Activated CD8-positive, alpha-beta memory T cell treated with anti-CD3 and anti-CD28 coated beads, Interleukin-2, amount 50 U/mL, for 48 hours (primary cell): Measurements from ENCODE around the gene MPPED1.

ENCODE experiments used
- DNase-seq: peaks from one replicate; pipeline ENCODE4 v3.0.0-alpha.2; 2020

Gene MPPED1

GRCh38 chr22:43529934-43530333 is 118.1 kb downstream of the MPPED1 start:
- DNase-seq, result no peak

- DNase-seq, result no peak
Measured at GRCh38 chr22:43530349-43531201, 118.8 kb downstream of the MPPED1 start.

- DNase-seq, result no peak
Measured at GRCh38 chr22:43531651-43532050, 119.8 kb downstream of the MPPED1 start.

- no peak for DNase-seq
Measured at GRCh38 chr22:43532301-43533155, 120.7 kb downstream of the MPPED1 start.

GRCh38 chr22:43533156-43533530 is 121.3 kb downstream of the MPPED1 start:
- DNase-seq, result no peak

- DNase-seq, result peak; percentile 4
Measured at GRCh38 chr22:43533656-43534428, 122.0 kb downstream of the MPPED1 start.

- DNase-seq, result peak; percentile 6
Measured at GRCh38 chr22:43534916-43535315, 123.1 kb downstream of the MPPED1 start.

- no peak for DNase-seq
Measured at GRCh38 chr22:43535336-43535735, 123.5 kb downstream of the MPPED1 start.

GRCh38 chr22:43535741-43536140 is 123.9 kb downstream of the MPPED1 start:
- DNase-seq, result no peak

- DNase-seq, result peak; percentile 41
Measured at GRCh38 chr22:43537019-43537585, 125.3 kb downstream of the MPPED1 start.

GRCh38 chr22:43539572-43540528 is 128.0 kb downstream of the MPPED1 start:
- peak; percentile 25 for DNase-seq

GRCh38 chr22:43540529-43540923 is 128.7 kb downstream of the MPPED1 start:
- DNase-seq, result peak; percentile 4

- DNase-seq, result no peak
Measured at GRCh38 chr22:43541022-43541421, 129.2 kb downstream of the MPPED1 start.

GRCh38 chr22:43541462-43542407 is 129.9 kb downstream of the MPPED1 start:
- peak; percentile 15 for DNase-seq

GRCh38 chr22:43542681-43543521 is 131.1 kb downstream of the MPPED1 start:
- peak; percentile 7 for DNase-seq

- DNase-seq, result peak; percentile 26
Measured at GRCh38 chr22:43543522-43544288, 131.9 kb downstream of the MPPED1 start.

GRCh38 chr22:43544289-43544673 is 132.5 kb downstream of the MPPED1 start:
- DNase-seq, result no peak

- DNase-seq, result peak; percentile 12
Measured at GRCh38 chr22:43546186-43546585, 134.4 kb downstream of the MPPED1 start.
